ENCODE measurements around the gene MAN1A1. TPM values are rescaled to one million over a fixed set of nuclear protein-coding genes. Genes with fewer than 3 reads are reported as not detected.

The MAN1A1 gene
- total RNA-seq, 1 donor from 2014 or later: 52.2 TPM

- Mint-ChIP-seq H3K36me3 (peaks cover 10% of the 10 kb centered on the region), H3K4me1 (ENCODE audit: unreplicated experiment) (no peaks in the 10 kb centered on the region), H3K27me3 (no peaks in the 10 kb centered on the region), H3K4me3 (no peak overlapping the region), H3K27ac (no peak overlapping the region), H3K9me3 (no peaks in the 10 kb centered on the region)
- DNase-seq (ENCODE audit: extremely low spot score, unreplicated experiment): no peak
- TF ChIP-seq CTCF (conservative IDR thresholded peaks at IDR 0.05): no peak
These were observed 94.1 kb downstream of the MAN1A1 start for GRCh38 chr6:119255492-119255891.

- Mint-ChIP-seq H3K27me3 (no peaks in the 10 kb centered on the region), H3K27ac (no peak overlapping the region), H3K36me3 (peaks cover 18% of the 10 kb centered on the region), H3K9me3 (no peaks in the 10 kb centered on the region), H3K4me1 (ENCODE audit: unreplicated experiment) (no peaks in the 10 kb centered on the region), H3K4me3 (no peak overlapping the region)
- no peak for DNase-seq (ENCODE audit: extremely low spot score, unreplicated experiment)
- no peak for TF ChIP-seq CTCF (conservative IDR thresholded peaks at IDR 0.05)
These were observed 99.5 kb downstream of the MAN1A1 start for GRCh38 chr6:119250036-119250435.

GRCh38 chr6:119249319-119249718 lies 100.2 kb downstream of the MAN1A1 start:
- no peak overlapping the region for H3K4me3 Mint-ChIP-seq
- H3K4me1 Mint-ChIP-seq (ENCODE audit: unreplicated experiment): no peaks in the 10 kb centered on the region
- H3K27me3 Mint-ChIP-seq: no peaks in the 10 kb centered on the region
- no peak overlapping the region for H3K27ac Mint-ChIP-seq
- H3K36me3 Mint-ChIP-seq: peaks cover 18% of the 10 kb centered on the region
- DNase-seq (ENCODE audit: extremely low spot score, unreplicated experiment): no peak
- TF ChIP-seq CTCF (conservative IDR thresholded peaks at IDR 0.05): no peak
- no peaks in the 10 kb centered on the region for H3K9me3 Mint-ChIP-seq

GRCh38 chr6:119247504-119247903 lies 102.1 kb downstream of the MAN1A1 start:
- Mint-ChIP-seq H3K9me3 (no peaks in the 10 kb centered on the region), H3K36me3 (peaks cover 18% of the 10 kb centered on the region), H3K27ac (no peak overlapping the region), H3K4me3 (no peak overlapping the region), H3K4me1 (ENCODE audit: unreplicated experiment) (no peaks in the 10 kb centered on the region), H3K27me3 (no peaks in the 10 kb centered on the region)
- no peak for TF ChIP-seq CTCF (conservative IDR thresholded peaks at IDR 0.05)
- no peak for DNase-seq (ENCODE audit: extremely low spot score, unreplicated experiment)

- H3K9me3 Mint-ChIP-seq: no peaks in the 10 kb centered on the region
- H3K27ac Mint-ChIP-seq: no peak overlapping the region
- H3K4me3 Mint-ChIP-seq: no peak overlapping the region
- H3K27me3 Mint-ChIP-seq: no peaks in the 10 kb centered on the region
- DNase-seq (ENCODE audit: extremely low spot score, unreplicated experiment): no peak
- peaks cover 12% of the 10 kb centered on the region for H3K4me1 Mint-ChIP-seq (ENCODE audit: unreplicated experiment)
- no peak for TF ChIP-seq CTCF (conservative IDR thresholded peaks at IDR 0.05)
- peaks cover 8% of the 10 kb centered on the region for H3K36me3 Mint-ChIP-seq
These were observed 105.9 kb downstream of the MAN1A1 start for GRCh38 chr6:119243657-119244056.

GRCh38 chr6:119243037-119243436 lies 106.5 kb downstream of the MAN1A1 start:
- no peaks in the 10 kb centered on the region for H3K27me3 Mint-ChIP-seq
- no peak for TF ChIP-seq CTCF (conservative IDR thresholded peaks at IDR 0.05)

More at GRCh38 chr6:119243037-119243436, 106.5 kb downstream of the MAN1A1 start:
- H3K4me3 Mint-ChIP-seq: no peak overlapping the region
- peaks cover 11% of the 10 kb centered on the region for H3K36me3 Mint-ChIP-seq
- no peak overlapping the region for H3K27ac Mint-ChIP-seq
- no peaks in the 10 kb centered on the region for H3K9me3 Mint-ChIP-seq
- peaks cover 12% of the 10 kb centered on the region for H3K4me1 Mint-ChIP-seq (ENCODE audit: unreplicated experiment)
- DNase-seq (ENCODE audit: extremely low spot score, unreplicated experiment): no peak

Measured in type B pancreatic cell (in vitro differentiated cells).